GM12878 (cell line): ENCODE data around the gene TRAPPC2. TPM values are rescaled to one million over a fixed set of nuclear protein-coding genes. Genes with fewer than 3 reads are reported as not detected.

Experiments used
- ATAC-seq: fragments of 200-7000 bp; cut with Tn5 transposase; 3 replicates; pipeline ENCODE4 v1.9.1; 2020; ENCODE audit warnings: mild to moderate bottlenecking, moderate library complexity
- BruUV-seq: library from RNA; stranded (reverse); fragments of 400-500 nt; replicated peaks from 2 replicates; lab custom pipeline; 2021; lab: Mats Ljungman, UMichigan
- CTCF ChIA-PET: fragments of 300-600 bp; sonication (Branson Sonifier 250); formaldehyde crosslinking; extraction: SDS; loops from one replicate; lab custom pipeline; 2021; ENCODE audit warnings: inconsistent platforms; lab: Yijun Ruan, JAX
- POLR2A ChIA-PET: fragments of 350-600 bp; formaldehyde crosslinking; extraction: SDS; loops from one replicate; lab custom pipeline; 2021; ENCODE audit warnings: inconsistent platforms; lab: Charles Lee
- RAD21 ChIA-PET: fragments of 300-600 bp; sonication (Branson Sonifier 250); formaldehyde crosslinking; loops from one replicate; lab custom pipeline; 2023; ENCODE audit warnings: antibody characterized with exemption; ENCODE audit not compliant: unreplicated experiment; lab: Charles Lee
- SMC1A ChIA-PET: fragments of 300-600 bp; sonication (Branson Sonifier 250); formaldehyde crosslinking; loops from one replicate; lab custom pipeline; 2023; ENCODE audit not compliant: unreplicated experiment, uncharacterized antibody; lab: Charles Lee
- DNase-seq: peaks from one replicate; pipeline ENCODE4 v3.0.0-alpha.2; 2011; ENCODE audit warnings: low read depth, low spot score
- FAIRE-seq: peaks from 3 replicates; lab custom pipeline; 2011; peaks lifted over from hg19 to GRCh38; lab: Jason Lieb, UNC
- H2AFZ ChIP-seq: 2 replicates; pipeline ENCODE4 v1.6.0; 2011; ENCODE audit warnings: low read depth, low read length, control low read depth; ENCODE audit not compliant: control insufficient read depth
- H3K27ac ChIP-seq: 2 replicates; pipeline ENCODE4 v1.5.1; 2011; ENCODE audit warnings: control low read depth; ENCODE audit not compliant: control insufficient read depth, insufficient read depth
- H3K27me3 ChIP-seq, 2 experiments: replicated peaks in 1 of 2; 2 replicates each; pipeline versions ENCODE4 v1.6.0 to v1.6.1; 2011; ENCODE audit warnings: low read length in 1 of 2; ENCODE audit not compliant: control insufficient read depth in 2 of 2, insufficient read depth in 2 of 2
- H3K36me3 ChIP-seq, 2 experiments: 2 replicates each; pipeline ENCODE4 v1.5.1; 2011; ENCODE audit warnings: low read length in 1 of 2; ENCODE audit not compliant: control insufficient read depth in 2 of 2, insufficient read depth in 2 of 2
- H3K4me1 ChIP-seq: 2 replicates; pipeline ENCODE4 v1.6.1; 2011; ENCODE audit warnings: mild to moderate bottlenecking, low read length, moderate library complexity, mixed read lengths; ENCODE audit not compliant: control insufficient read depth, insufficient read depth
- H3K4me2 ChIP-seq: 2 replicates; pipeline ENCODE4 v1.6.0; 2011; ENCODE audit warnings: control low read depth; ENCODE audit not compliant: control insufficient read depth, insufficient read depth
- H3K4me3 ChIP-seq: fragments of 200-600 bp; sonication (generic); 2 replicates; pipeline ENCODE4 v1.5.1; 2016
- H3K79me2 ChIP-seq: 2 replicates; pipeline ENCODE4 v1.6.0; 2011; ENCODE audit warnings: low read length; ENCODE audit not compliant: control insufficient read depth, insufficient read depth
- H3K9ac ChIP-seq: 2 replicates; pipeline ENCODE4 v1.8.0; 2011; ENCODE audit warnings: low read length, control low read depth, mixed read lengths; ENCODE audit not compliant: control insufficient read depth, insufficient read depth
- H3K9me3 ChIP-seq: replicated peaks from 3 replicates; pipeline ENCODE4 v1.5.1; 2011; ENCODE audit warnings: mild to moderate bottlenecking, low read length; ENCODE audit not compliant: control insufficient read depth, insufficient read depth
- H4K20me1 ChIP-seq: 2 replicates; pipeline ENCODE4 v1.6.0; 2011; ENCODE audit not compliant: control insufficient read depth, insufficient read depth
- CUX1 ChIP-seq: IDR thresholded peaks from 2 replicates; pipeline ENCODE4 v1.6.1; 2012; ENCODE audit warnings: improper control_type of control experiment, low read depth, low read length; ENCODE audit not compliant: insufficient replicate concordance
- ETV6 ChIP-seq, 2 experiments: fragments of 450-650 bp in 1 of 2; IDR thresholded peaks in 1 of 2; conservative IDR thresholded peaks in 1 of 2; 2 replicates each; pipeline ENCODE4 v1.6.1; 2014; ENCODE audit warnings: antibody characterized with exemption in 1 of 2, borderline replicate concordance in 1 of 2, low read depth in 1 of 2, mild to moderate bottlenecking in 1 of 2, moderate library complexity in 1 of 2
- MXI1 ChIP-seq: fragments of 150-350 bp; IDR thresholded peaks from 2 replicates; pipeline ENCODE4 v1.6.1; 2011; ENCODE audit warnings: low read depth, mild to moderate bottlenecking, inconsistent platforms, low read length, improper control_type of control experiment
- RAD51 ChIP-seq: fragments of 450-650 bp; IDR thresholded peaks from 2 replicates; pipeline ENCODE4 v1.6.1; 2016; ENCODE audit warnings: moderate library complexity, mild to moderate bottlenecking, inconsistent platforms
- RELB ChIP-seq: fragments of 450-650 bp; IDR thresholded peaks from 2 replicates; pipeline ENCODE4 v1.6.1; 2017; ENCODE audit warnings: low read depth, mild to moderate bottlenecking, moderate library complexity
- RUNX3 ChIP-seq: IDR thresholded peaks from 2 replicates; pipeline ENCODE4 v1.6.1; 2012; ENCODE audit warnings: low read length, inconsistent platforms
- SKIL ChIP-seq: fragments of 450-650 bp; IDR thresholded peaks from 2 replicates; pipeline ENCODE4 v1.6.1; 2017; ENCODE audit warnings: mild to moderate bottlenecking, low read depth, inconsistent platforms; ENCODE audit not compliant: poor library complexity, severe bottlenecking
- SMAD1 ChIP-seq: fragments of 450-650 bp; IDR thresholded peaks from 2 replicates; pipeline ENCODE4 v1.6.1; 2018; ENCODE audit warnings: mild to moderate bottlenecking, low read depth; ENCODE audit not compliant: partially characterized antibody
- SPI1 ChIP-seq: IDR thresholded peaks from 2 replicates; pipeline ENCODE4 v1.6.1; 2011; ENCODE audit warnings: low read depth, mild to moderate bottlenecking, low read length, moderate library complexity, borderline replicate concordance; ENCODE audit not compliant: insufficient read depth
- TAF1 ChIP-seq: IDR thresholded peaks from 2 replicates; pipeline ENCODE4 v1.6.1; 2011; ENCODE audit warnings: mild to moderate bottlenecking, low read depth, low read length, borderline replicate concordance
- ZNF24 ChIP-seq: fragments of 450-650 bp; IDR thresholded peaks from 2 replicates; pipeline ENCODE4 v1.6.1; 2017; ENCODE audit warnings: antibody characterized with exemption, mild to moderate bottlenecking
- WGBS: methylation state at CpG from one replicate; pipeline ENCODE4 v1.1.6; 2016; ENCODE audit warnings: low lambda C conversion rate; ENCODE audit not compliant: insufficient replicate concordance, insufficient coverage; ENCODE audit errors: missing lambda C conversion rate; 5-methylcytosine and 5-hydroxymethylcytosine counted together
- in situ Hi-C: fragments of 300-500 bp; cut with MboI; formaldehyde crosslinking; loops from 9 replicates; pipeline ENCODE4 v1.14.3; 2018; ENCODE audit warnings: mixed read lengths
- intact Hi-C: fragments of 100-400 bp; cut with micrococcal nuclease; formaldehyde crosslinking; loops from one replicate; pipeline ENCODE4 v1.14.2; 2022; ENCODE audit not compliant: unreplicated experiment
- polyA plus RNA-seq, 11 experiments: library from polyadenylated mRNA; depleted of rRNA in 4 of 11; unstranded in 6 of 11; stranded (reverse) in 5 of 11; fragments of >200 nt; fragmentation: Nextera tagmentation in 4 of 11; fragmentation: Illumina TruSeq in 1 of 11; extraction: Ambion mirVana in 4 of 11; extraction: Trizol in 1 of 11; gene quantifications; 1 replicate in 1 of 11; 2 replicates in 10 of 11; pipeline versions ENCODE4 v1.2.1 to v1.2.3, GENCODE V29; 2011 to 2016; ENCODE audit warnings: inconsistent platforms in 2 of 11, missing spikeins in 2 of 11, low read depth in 1 of 11
- total RNA-seq, 4 experiments: library from RNA; depleted of rRNA in 3 of 4; stranded (reverse); fragments of >200 nt in 3 of 4; fragmentation: Illumina TruSeq in 1 of 4; extraction: Trizol in 1 of 4; gene quantifications; 2 replicates each; pipeline versions ENCODE4 v1.2.1 to v1.2.3, GENCODE V29; 2013 to 2021

Gene TRAPPC2
- total and polyA plus RNA-seq, 10 of the 15 experiments (the other 5 are each of a cell fraction or from before 2014, with no cell fraction given), result 12.4 to 28.4 (median 21.3) TPM

GRCh38 chrX:13697976-13698375 lies 36.4 kb downstream of the TRAPPC2 start (continued):
- TF ChIP-seq CUX1, result peak; percentile 52
- no peak for TF ChIP-seq ZNF24
- peak; percentile 48; the same call in 1 of the 2 replicates for TF ChIP-seq MXI1
- TF ChIP-seq SPI1, result peak; percentile 54; the same call in 1 of the 2 replicates

- Histone ChIP-seq H3K27ac (peak overlapping the region; percentile 69), H3K27me3 (no peaks in the 10 kb centered on the region), H3K4me3 (peak overlapping the region; percentile 66; the same call in 1 of the 2 replicates), H3K9me3 (no peaks in the 10 kb centered on the region; the same call in 2 of the 3 replicates), H3K4me1 (peaks cover 43% of the 10 kb centered on the region), H3K4me2 (peak overlapping the region; percentile 3), H3K36me3 (peaks cover 1 to 3% of the 10 kb centered on the region in 2 experiments; a peak in 2 of 4 replicates), H2AFZ (no peak overlapping the region), H3K79me2 (peaks cover 98% of the 10 kb centered on the region), H4K20me1 (peaks cover 2% of the 10 kb centered on the region; the same call in 1 of the 2 replicates), H3K9ac (peak overlapping the region; percentile 67; the same call in 1 of the 2 replicates)
- ChIA-PET CTCF (interaction anchor here (0.6 to 10.2 kb wide), 11 partner anchors 9 to 719 kb away, joined by 3 to 89 read pairs (median 5); partner anchors contain the start of genes GEMIN8, OFD1, RAB9A and TRAPPC2), RAD21 (interaction anchor here (1.0 to 11.4 kb wide), 17 partner anchors 10 to 1505 kb away, joined by 3 to 201 read pairs (median 10); partner anchors contain the start of genes GEMIN8, OFD1, RAB9A and TCEANC), POLR2A (interaction anchor here (0.6 to 10.2 kb wide), 12 partner anchors 11 to 607 kb away, joined by 3 to 130 read pairs (median 8); partner anchors contain the start of genes GEMIN8, OFD1, RAB9A and TCEANC), SMC1A (interaction anchor here (0.7 to 13.8 kb wide), 19 partner anchors 10 to 610 kb away, joined by 3 to 198 read pairs (median 5); partner anchors contain the start of genes OFD1, RAB9A and TRAPPC2)
- DNase-seq, result peak; percentile 73
- in situ Hi-C loops, result no loop called here
- peak; percentile 84 for FAIRE-seq
- 25% methylated on average over 2 of the region's 2 CpGs for WGBS
- intact Hi-C loops, result loop anchor here (2.0 to 10.0 kb wide), 3 partner anchors 29 to 743 kb away; no protein-coding TSS in a partner anchor
- no TSS peak for BruUV-seq
- peak; percentile 57 for ATAC-seq
- TF ChIP-seq ETV6 (conservative IDR thresholded peaks at IDR 0.05 in 1 of 2, IDR thresholded peaks at IDR 0.05 in 1 of 2; ENCODE audit: borderline replicate concordance in 1 of 2, low read depth in 1 of 2) (no peak), TAF1 (no peak), SMAD1 (peak; percentile 75), RAD51 (0 out of 2 replicates have a peak, but pooled peaks have one; percentile 21), RELB (peak; percentile 73), SKIL (peak; percentile 26), RUNX3 (peak; percentile 24; the same call in 1 of the 2 replicates)
Observed at GRCh38 chrX:13697455-13697854, 37.0 kb downstream of the TRAPPC2 start.
